Suprapubic skin (tissue), 4 donors: ENCODE results near the gene IRF4. TPM values are rescaled to one million over a fixed set of nuclear protein-coding genes. Genes with fewer than 3 reads are reported as not detected.

Experiments
- DNase-seq, 2 donors: peaks; one replicate each; pipeline ENCODE4 v3.0.0-alpha.2; 2019; ENCODE audit warnings: low spot score in 2 of 2
- H3K27ac ChIP-seq: fragments of 200-600 bp; sonication (generic); one replicate; pipeline ENCODE4 v1.5.1; 2019
- H3K27me3 ChIP-seq: fragments of 200-600 bp; sonication (generic); one replicate; pipeline ENCODE4 v1.5.1; 2019
- H3K36me3 ChIP-seq: fragments of 200-600 bp; sonication (generic); one replicate; pipeline ENCODE4 v1.5.1; 2019
- H3K4me1 ChIP-seq: fragments of 200-600 bp; sonication (generic); one replicate; pipeline ENCODE4 v1.5.1; 2019
- H3K4me3 ChIP-seq: fragments of 200-600 bp; sonication (generic); one replicate; pipeline ENCODE4 v1.5.1; 2019; ENCODE audit warnings: mild to moderate bottlenecking
- H3K9me3 ChIP-seq: fragments of 200-600 bp; sonication (generic); one replicate; pipeline ENCODE4 v1.5.1; 2019
- EP300 ChIP-seq: sonication (generic); formaldehyde crosslinking; IDR thresholded peaks from one replicate; pipeline ENCODE4 v1.6.1; 2017; ENCODE audit warnings: antibody characterized with exemption
- POLR2A ChIP-seq, 2 donors: fragments of 450-650 bp; IDR thresholded peaks; one replicate each; pipeline ENCODE4 v1.6.1; 2017; ENCODE audit warnings: antibody characterized with exemption in 2 of 2, mild to moderate bottlenecking in 2 of 2, moderate library complexity in 2 of 2
- POLR2AphosphoS5 ChIP-seq, 3 donors: sonication (generic); formaldehyde crosslinking; IDR thresholded peaks; one replicate each; pipeline ENCODE4 v1.6.1; 2017; ENCODE audit warnings: antibody characterized with exemption in 3 of 3
- WGBS: methylation state at CpG from one replicate; pipeline ENCODE4 v1.1.5; 2018; 5-methylcytosine and 5-hydroxymethylcytosine counted together
- total RNA-seq, 4 donors: library from RNA; depleted of rRNA; stranded (reverse); fragments of >200 nt; gene quantifications; one replicate each; pipeline ENCODE4 v1.1.0, GENCODE V29; 2016
- TF ChIP-seq, protein P1 (sequence below), 2 donors: fragments of 200-600 bp in 1 of 2; fragments of 450-650 bp in 1 of 2; sonication (generic) in 1 of 2; IDR thresholded peaks; one replicate each; pipeline ENCODE4 v1.5.1; 2016 to 2019; ENCODE audit warnings: antibody characterized with exemption in 2 of 2, mild to moderate bottlenecking in 1 of 2, moderate library complexity in 1 of 2

IRF4 gene
- total RNA-seq, 4 donors from 2014 or later: 17.3 to 22.8 (median 20.4) TPM

DNA sequence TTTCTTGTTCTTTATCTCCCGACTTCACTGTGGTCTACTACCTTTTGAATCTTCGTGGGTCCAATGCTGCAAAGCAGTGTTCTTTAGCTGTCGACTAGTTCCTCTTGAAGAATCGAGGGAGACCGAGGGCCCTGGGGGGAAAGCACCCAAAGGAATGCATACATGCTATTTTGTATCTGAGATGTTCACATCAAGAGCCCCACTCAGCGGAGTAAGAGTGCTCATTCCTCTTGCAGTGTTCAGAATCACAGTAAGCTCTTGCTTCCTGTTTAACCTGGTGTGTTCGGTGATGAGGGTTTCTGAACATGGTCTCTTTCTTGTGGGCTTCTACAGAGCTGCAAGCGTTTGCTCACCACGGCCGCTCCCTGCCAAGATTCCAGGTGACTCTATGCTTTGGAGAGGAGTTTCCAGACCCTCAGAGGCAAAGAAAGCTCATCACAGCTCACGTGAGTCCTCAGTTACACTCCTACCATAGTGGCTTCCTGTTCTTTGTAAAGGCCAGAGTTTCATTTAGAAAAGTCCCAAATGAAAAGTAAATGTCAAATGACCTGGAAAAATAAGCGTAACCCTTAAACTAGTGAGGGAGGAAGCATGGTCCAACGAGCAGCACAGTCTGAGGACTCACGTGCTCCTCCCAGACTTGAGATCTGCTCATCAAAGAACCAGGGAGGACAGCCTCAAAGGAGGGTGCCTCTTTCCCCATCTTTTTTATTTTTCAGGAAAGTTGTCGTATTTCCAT lies 13.3 kb downstream of the IRF4 start:
- no peak overlapping the region for H3K4me3 ChIP-seq
- TF ChIP-seq EP300 (no peak), POLR2A (IDR thresholded peaks at IDR 0.05) (no peak), POLR2AphosphoS5 (IDR thresholded peaks at IDR 0.05) (no peak)
- TF ChIP-seq, protein P1, sequence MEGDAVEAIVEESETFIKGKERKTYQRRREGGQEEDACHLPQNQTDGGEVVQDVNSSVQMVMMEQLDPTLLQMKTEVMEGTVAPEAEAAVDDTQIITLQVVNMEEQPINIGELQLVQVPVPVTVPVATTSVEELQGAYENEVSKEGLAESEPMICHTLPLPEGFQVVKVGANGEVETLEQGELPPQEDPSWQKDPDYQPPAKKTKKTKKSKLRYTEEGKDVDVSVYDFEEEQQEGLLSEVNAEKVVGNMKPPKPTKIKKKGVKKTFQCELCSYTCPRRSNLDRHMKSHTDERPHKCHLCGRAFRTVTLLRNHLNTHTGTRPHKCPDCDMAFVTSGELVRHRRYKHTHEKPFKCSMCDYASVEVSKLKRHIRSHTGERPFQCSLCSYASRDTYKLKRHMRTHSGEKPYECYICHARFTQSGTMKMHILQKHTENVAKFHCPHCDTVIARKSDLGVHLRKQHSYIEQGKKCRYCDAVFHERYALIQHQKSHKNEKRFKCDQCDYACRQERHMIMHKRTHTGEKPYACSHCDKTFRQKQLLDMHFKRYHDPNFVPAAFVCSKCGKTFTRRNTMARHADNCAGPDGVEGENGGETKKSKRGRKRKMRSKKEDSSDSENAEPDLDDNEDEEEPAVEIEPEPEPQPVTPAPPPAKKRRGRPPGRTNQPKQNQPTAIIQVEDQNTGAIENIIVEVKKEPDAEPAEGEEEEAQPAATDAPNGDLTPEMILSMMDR (IDR thresholded peaks at IDR 0.05): no peak
- no peak overlapping the region for H3K27ac ChIP-seq
- no peaks in the 10 kb centered on the region for H3K9me3 ChIP-seq
- peaks cover 21% of the 10 kb centered on the region for H3K27me3 ChIP-seq
- no peaks in the 10 kb centered on the region for H3K36me3 ChIP-seq
- peaks cover 5% of the 10 kb centered on the region for H3K4me1 ChIP-seq
- WGBS: 81% methylated on average over 15 of the region's 15 CpGs
- DNase-seq: no peak

DNA sequence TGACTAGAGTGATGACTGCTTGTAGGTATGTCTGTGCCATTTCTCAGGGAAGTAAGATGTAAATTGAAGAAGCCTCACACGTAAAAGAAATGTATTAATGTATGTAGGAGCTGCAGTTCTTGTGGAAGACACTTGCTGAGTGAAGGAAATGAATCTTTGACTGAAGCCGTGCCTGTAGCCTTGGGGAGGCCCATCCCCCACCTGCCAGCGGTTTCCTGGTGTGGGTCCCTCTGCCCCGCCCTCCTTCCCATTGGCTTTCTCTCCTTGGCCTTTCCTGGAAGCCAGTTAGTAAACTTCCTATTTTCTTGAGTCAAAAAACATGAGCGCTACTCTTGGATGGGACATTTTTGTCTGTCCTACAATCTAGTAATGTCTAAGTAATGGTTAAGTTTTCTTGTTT lies 16.6 kb downstream of the IRF4 start:
- Histone ChIP-seq H3K9me3 (no peaks in the 10 kb centered on the region), H3K4me3 (no peak overlapping the region), H3K36me3 (no peaks in the 10 kb centered on the region), H3K27ac (no peak overlapping the region), H3K27me3 (peaks cover 21% of the 10 kb centered on the region), H3K4me1 (peaks cover 2% of the 10 kb centered on the region)
- DNase-seq: peak in 1 of 2 donors; percentile 48
- WGBS: 46% methylated on average over 5 of the region's 5 CpGs
- no peak for TF ChIP-seq POLR2A (IDR thresholded peaks at IDR 0.05)
- TF ChIP-seq POLR2AphosphoS5 (IDR thresholded peaks at IDR 0.05): no peak
- no peak for TF ChIP-seq EP300
- TF ChIP-seq, protein P1 (IDR thresholded peaks at IDR 0.05): no peak

DNA sequence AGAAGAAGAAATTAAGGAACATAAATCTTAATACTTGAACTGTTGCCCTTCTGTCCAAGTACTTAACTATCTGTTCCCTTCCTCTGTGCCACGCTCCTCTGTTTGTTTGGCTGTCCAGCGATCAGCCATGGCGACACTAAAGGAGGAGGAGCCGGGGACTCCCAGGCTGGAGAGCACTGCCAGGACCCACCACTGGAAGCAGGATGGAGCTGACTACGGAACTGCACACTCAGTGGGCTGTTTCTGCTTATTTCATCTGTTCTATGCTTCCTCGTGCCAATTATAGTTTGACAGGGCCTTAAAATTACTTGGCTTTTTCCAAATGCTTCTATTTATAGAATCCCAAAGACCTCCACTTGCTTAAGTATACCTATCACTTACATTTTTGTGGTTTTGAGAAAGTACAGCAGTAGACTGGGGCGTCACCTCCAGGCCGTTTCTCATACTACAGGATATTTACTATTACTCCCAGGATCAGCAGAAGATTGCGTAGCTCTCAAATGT lies 17.1 kb downstream of the IRF4 start:
- Histone ChIP-seq H3K9me3 (no peaks in the 10 kb centered on the region), H3K4me1 (no peaks in the 10 kb centered on the region), H3K27me3 (peaks cover 16% of the 10 kb centered on the region), H3K36me3 (no peaks in the 10 kb centered on the region), H3K27ac (no peak overlapping the region), H3K4me3 (no peak overlapping the region)
- no peak for TF ChIP-seq EP300
- TF ChIP-seq, protein P1 (IDR thresholded peaks at IDR 0.05): peak in 1 of 2 donors; percentile 26
- TF ChIP-seq POLR2A (IDR thresholded peaks at IDR 0.05): no peak
- TF ChIP-seq POLR2AphosphoS5 (IDR thresholded peaks at IDR 0.05): no peak
- DNase-seq: no peak
- 51% methylated on average over 9 of the region's 9 CpGs for WGBS

DNA sequence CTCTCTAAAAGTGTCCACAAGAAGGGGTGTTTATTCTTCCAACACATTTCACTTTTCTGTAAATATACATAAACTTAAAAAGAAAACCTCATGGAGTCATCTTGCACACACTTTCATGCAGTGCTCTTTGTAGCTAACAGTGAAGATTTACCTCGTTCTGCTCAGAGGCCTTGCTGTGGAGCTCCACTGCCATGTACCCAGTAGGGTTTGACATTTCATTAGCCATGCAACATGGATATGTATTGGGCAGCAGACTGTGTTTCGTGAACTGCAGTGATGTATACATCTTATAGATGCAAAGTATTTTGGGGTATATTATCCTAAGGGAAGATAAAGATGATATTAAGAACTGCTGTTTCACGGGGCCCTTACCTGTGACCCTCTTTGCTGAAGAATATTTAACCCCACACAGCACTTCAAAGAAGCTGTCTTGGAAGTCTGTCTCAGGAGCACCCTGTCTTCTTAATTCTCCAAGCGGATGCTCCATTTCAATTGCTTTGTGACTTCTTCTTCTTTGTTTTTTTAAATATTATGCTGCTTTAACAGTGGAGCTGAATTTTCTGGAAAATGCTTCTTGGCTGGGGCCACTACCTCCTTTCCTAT lies 17.9 kb downstream of the IRF4 start:
- TF ChIP-seq POLR2A (IDR thresholded peaks at IDR 0.05) (no peak), EP300 (no peak), POLR2AphosphoS5 (IDR thresholded peaks at IDR 0.05) (no peak)
- TF ChIP-seq, protein P1 (IDR thresholded peaks at IDR 0.05): no peak
- Histone ChIP-seq H3K27ac (no peak overlapping the region), H3K9me3 (no peaks in the 10 kb centered on the region), H3K4me1 (no peaks in the 10 kb centered on the region), H3K27me3 (peaks cover 10% of the 10 kb centered on the region), H3K36me3 (no peaks in the 10 kb centered on the region), H3K4me3 (no peak overlapping the region)
- WGBS: 90% methylated on average over 4 of the region's 4 CpGs
- no peak for DNase-seq
